Measurements from ENCODE around the gene TBC1D21.
A peak's percentile ranks its signal among the peaks of the same experiment; 100 is the strongest.

TBC1D21 gene

GRCh38 chr15:73873456-73873855 is at the start of gene TBC1D21:
TBC1D21 (plus strand) TSS chr15:73873564; CDS start chr15:73873710, 146 bp downstream.
- DNase-seq (ENCODE audit: low spot score), result no peak

GRCh38 chr15:73826711-73827251 is 46.6 kb upstream of the TBC1D21 start:
- no peak for DNase-seq (ENCODE audit: low spot score)

GRCh38 chr15:73829523-73829922 is 43.8 kb upstream of the TBC1D21 start:
- no peak for DNase-seq (ENCODE audit: low spot score)

GRCh38 chr15:73832657-73833056 is 40.7 kb upstream of the TBC1D21 start:
- no peak for DNase-seq (ENCODE audit: low spot score)

- no peak for DNase-seq (ENCODE audit: low spot score)
Observed at GRCh38 chr15:73836845-73837244, 36.5 kb upstream of the TBC1D21 start.

- no peak for DNase-seq (ENCODE audit: low spot score)
Observed at GRCh38 chr15:73838831-73839426, 34.4 kb upstream of the TBC1D21 start.

GRCh38 chr15:73839699-73840377 is 33.5 kb upstream of the TBC1D21 start:
- no peak for DNase-seq (ENCODE audit: low spot score)

GRCh38 chr15:73840771-73841170 is 32.6 kb upstream of the TBC1D21 start:
- no peak for DNase-seq (ENCODE audit: low spot score)

GRCh38 chr15:73841756-73842725 is 31.3 kb upstream of the TBC1D21 start:
- DNase-seq (ENCODE audit: low spot score), result no peak

GRCh38 chr15:73843787-73844186 is 29.6 kb upstream of the TBC1D21 start:
- DNase-seq (ENCODE audit: low spot score), result no peak

GRCh38 chr15:73844356-73844755 is 29.0 kb upstream of the TBC1D21 start:
- DNase-seq (ENCODE audit: low spot score), result no peak

- DNase-seq (ENCODE audit: low spot score), result no peak
Observed at GRCh38 chr15:73845507-73845906, 27.9 kb upstream of the TBC1D21 start.

GRCh38 chr15:73845907-73846306 is 27.5 kb upstream of the TBC1D21 start:
- DNase-seq (ENCODE audit: low spot score), result no peak

GRCh38 chr15:73849641-73850040 is 23.7 kb upstream of the TBC1D21 start:
- DNase-seq (ENCODE audit: low spot score), result no peak

GRCh38 chr15:73850228-73850627 is 23.1 kb upstream of the TBC1D21 start:
- no peak for DNase-seq (ENCODE audit: low spot score)

GRCh38 chr15:73851689-73852088 is 21.7 kb upstream of the TBC1D21 start:
- DNase-seq (ENCODE audit: low spot score), result peak; percentile 61

- no peak for DNase-seq (ENCODE audit: low spot score)
Observed at GRCh38 chr15:73852507-73852906, 20.9 kb upstream of the TBC1D21 start.

- DNase-seq (ENCODE audit: low spot score), result no peak
Observed at GRCh38 chr15:73854265-73854664, 19.1 kb upstream of the TBC1D21 start.

- no peak for DNase-seq (ENCODE audit: low spot score)
Observed at GRCh38 chr15:73856458-73857192, 16.7 kb upstream of the TBC1D21 start.

GRCh38 chr15:73857193-73857920 is 16.0 kb upstream of the TBC1D21 start:
- DNase-seq (ENCODE audit: low spot score), result no peak

GRCh38 chr15:73858062-73858461 is 15.3 kb upstream of the TBC1D21 start:
- no peak for DNase-seq (ENCODE audit: low spot score)
